IPS-18c (cell line): Measurements from ENCODE around the gene RORC.
"Not testable (repeated sequence)": the region's sequence is repeated elsewhere in the genome, so short reads cannot be mapped to it uniquely, and the experiment has no call there.

Experiments used
- H3K4me3 ChIP-seq: 2 replicates; pipeline ENCODE4 v1.7.0; 2013; ENCODE audit warnings: low read depth, mild to moderate bottlenecking, low read length, moderate library complexity; ENCODE audit not compliant: insufficient read depth
- H3K9me3 ChIP-seq: one replicate; pipeline ENCODE4 v1.6.1; 2013; ENCODE audit warnings: mild to moderate bottlenecking, low read length, moderate library complexity; ENCODE audit not compliant: control insufficient read depth, insufficient read depth

RORC gene

DNA sequence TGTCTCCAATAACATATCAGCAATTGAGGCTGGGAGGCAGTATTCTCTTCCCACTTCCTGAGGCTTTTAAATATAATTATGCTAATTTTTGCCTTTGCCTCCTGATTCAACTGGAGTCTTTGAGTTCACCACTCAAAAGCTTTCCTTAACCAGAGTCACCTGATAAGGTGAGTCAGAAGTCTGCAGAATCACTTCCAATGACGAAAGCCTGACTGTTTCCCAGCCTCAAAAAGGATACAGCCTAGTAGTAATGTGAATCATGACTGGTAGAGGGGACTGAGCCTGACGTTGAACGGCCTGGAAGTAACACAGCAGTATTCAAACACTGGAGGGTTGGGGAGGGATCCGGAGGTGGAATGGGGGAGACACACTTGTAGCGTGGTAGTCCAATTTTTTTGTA lies 57.9 kb downstream of the RORC start:
- Histone ChIP-seq H3K4me3 (no peak overlapping the region), H3K9me3 (no peaks in the 10 kb centered on the region)

DNA sequence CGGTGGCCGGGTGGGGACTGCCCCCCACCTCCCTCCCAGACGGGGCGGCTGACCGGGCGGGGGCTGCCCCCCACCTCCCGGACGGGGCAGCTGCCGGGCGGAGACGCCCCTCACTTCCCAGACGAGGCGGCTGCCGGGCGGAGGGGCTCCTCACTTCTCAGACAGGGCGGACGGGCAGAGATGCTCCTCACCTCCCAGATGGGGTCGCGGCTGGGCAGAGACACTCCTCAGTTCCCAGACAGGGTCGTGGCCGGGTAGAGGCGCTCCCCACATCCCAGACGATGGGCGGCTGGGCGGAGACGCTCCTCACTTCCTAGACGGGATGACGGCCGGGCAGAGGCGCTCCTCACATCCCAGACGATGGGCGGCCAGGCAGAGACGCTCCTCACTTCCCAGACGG lies 62.3 kb downstream of the RORC start:
- H3K9me3 ChIP-seq, H3K4me3 ChIP-seq: not testable (repeated sequence)

- not testable (repeated sequence) for H3K9me3 ChIP-seq, H3K4me3 ChIP-seq
Observed at GRCh38 chr1:151768351-151769066, 63.1 kb downstream of the RORC start.

DNA sequence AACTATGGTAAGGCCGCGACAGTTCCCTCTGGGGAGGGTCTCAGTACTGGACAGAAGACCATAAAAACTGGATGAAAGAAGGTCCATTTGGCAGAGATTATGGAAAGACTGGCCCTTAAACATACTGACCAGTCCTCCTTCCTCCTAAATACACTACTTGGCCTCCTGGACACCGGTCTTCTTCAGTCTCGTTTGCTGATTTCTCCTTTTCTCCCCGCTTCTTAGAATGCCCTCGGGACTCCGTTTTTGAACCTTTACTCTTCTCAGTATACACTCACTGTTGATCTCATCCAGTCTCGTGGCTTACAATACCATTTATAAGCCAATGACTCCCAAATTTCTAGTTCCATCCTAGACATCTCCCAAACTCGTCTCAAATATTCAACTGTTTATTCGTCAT lies 67.6 kb downstream of the RORC start:
- Histone ChIP-seq H3K9me3 (peaks cover 2% of the 10 kb centered on the region), H3K4me3 (peak overlapping the region; percentile 81)

- peak within 1 kb of the TSS; percentile 81 for H3K4me3 ChIP-seq
Observed at GRCh38 chr1:151762941-151763921, 68.4 kb downstream of the RORC start, which contains the start of gene MRPL9. Gene MRPL9 (minus strand): TSS chr1:151763496. CDS start chr1:151763479, 17 bp downstream.

DNA sequence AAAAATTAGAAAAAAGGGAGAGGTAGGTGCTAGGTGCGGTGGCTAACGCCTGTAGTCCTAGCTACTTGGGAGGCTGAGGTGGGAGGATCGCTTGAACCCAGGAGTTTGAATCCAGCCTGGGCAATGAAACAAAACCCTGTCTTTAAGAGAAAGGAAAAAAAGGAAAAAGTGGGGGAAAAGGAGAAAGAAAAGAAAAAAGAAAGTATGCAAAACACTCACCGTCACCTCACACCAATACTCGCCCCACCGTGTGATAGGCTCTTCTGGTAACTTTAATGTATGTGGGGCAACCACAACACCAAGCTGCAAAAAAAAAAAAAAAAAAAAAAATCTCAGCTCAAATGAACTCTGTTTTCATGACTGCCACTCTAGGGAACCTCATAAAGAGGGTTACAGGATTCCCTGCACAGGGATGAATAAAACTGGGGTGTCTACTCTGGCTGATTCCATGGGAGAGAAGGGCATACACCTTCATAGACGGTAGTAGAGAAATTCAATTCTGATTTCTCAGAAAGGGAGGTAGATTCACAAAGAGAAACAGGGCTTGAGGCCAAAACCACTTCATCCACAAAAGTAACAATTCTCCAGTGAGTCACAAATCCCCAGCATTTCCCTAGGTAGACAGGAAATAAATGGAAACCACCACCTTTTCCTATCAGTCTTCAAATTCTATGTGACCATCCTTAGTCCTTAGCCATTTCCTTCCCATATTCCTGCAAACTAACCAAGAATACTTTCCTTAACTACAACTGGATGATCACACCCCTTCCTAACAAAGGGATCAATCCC lies 70.8 kb downstream of the RORC start:
- H3K4me3 ChIP-seq = no peak overlapping the region
- peaks cover 2% of the 10 kb centered on the region for H3K9me3 ChIP-seq

More at GRCh38 chr1:151762941-151763921, 68.4 kb downstream of the RORC start, which contains the start of gene MRPL9:
- H3K9me3 ChIP-seq = peaks cover 2% of the 10 kb centered on the region

GRCh38 chr1:151759241-151759640 lies 72.4 kb downstream of the RORC start:
- Histone ChIP-seq H3K9me3 (peaks cover 2% of the 10 kb centered on the region), H3K4me3 (no peak overlapping the region)

GRCh38 chr1:151756291-151756690 lies 75.3 kb downstream of the RORC start:
- Histone ChIP-seq H3K9me3 (peaks cover 3% of the 10 kb centered on the region), H3K4me3 (no peak overlapping the region)
